ENCODE data around the gene RBL2. TPM values are rescaled to one million over a fixed set of nuclear protein-coding genes. Genes with fewer than 3 reads are reported as not detected.

RBL2 gene
- polyA plus RNA-seq, 1 donor from 2014 or later = 146 TPM

GRCh38 chr16:53457670-53458069 is 23.4 kb downstream of the RBL2 start:
- Histone ChIP-seq H2AFZ (ENCODE audit: low read depth, low read length) (no peak overlapping the region), H3K9me3 (ENCODE audit: low read length) (no peaks in the 10 kb centered on the region), H3K79me2 (replicated peaks; ENCODE audit: insufficient read depth, low read length) (no peaks in the 10 kb centered on the region), H3F3A (ENCODE audit: insufficient read depth, low read length, poor library complexity, severe bottlenecking) (no peaks in the 10 kb centered on the region), H3K36me3 (ENCODE audit: insufficient read depth, low read length) (peaks cover 7% of the 10 kb centered on the region), H3K27me3 (ENCODE audit: insufficient read depth, low read depth, low read length) (no peaks in the 10 kb centered on the region), H4K20me1 (ENCODE audit: insufficient read depth) (no peaks in the 10 kb centered on the region), H3K9ac (ENCODE audit: low read length) (no peak overlapping the region), H3K9me2 (ENCODE audit: insufficient read depth, low read length) (no peaks in the 10 kb centered on the region), H3K4me3 (ENCODE audit: low read length) (no peak overlapping the region), H3K4me2 (ENCODE audit: low read length) (no peak overlapping the region), H3K27ac (ENCODE audit: low read length) (no peak overlapping the region)
- TF ChIP-seq EP300 (conservative IDR thresholded peaks at IDR 0.05; ENCODE audit: poor library complexity, severe bottlenecking) (no peak), TAF1 (IDR thresholded peaks at IDR 0.05; ENCODE audit: low read depth) (no peak), RAD21 (conservative IDR thresholded peaks at IDR 0.05) (no peak), POLR2AphosphoS5 (IDR thresholded peaks at IDR 0.05) (no peak), SMC3 (conservative IDR thresholded peaks at IDR 0.05; ENCODE audit: poor library complexity) (no peak), CTCF (IDR thresholded peaks at IDR 0.05; ENCODE audit: poor library complexity, severe bottlenecking) (no peak), MXI1 (conservative IDR thresholded peaks at IDR 0.05; ENCODE audit: poor library complexity, severe bottlenecking) (no peak), EZH2 (IDR thresholded peaks at IDR 0.05; ENCODE audit: borderline replicate concordance, insufficient read depth, low read length, poor library complexity, severe bottlenecking) (no peak), REST (IDR thresholded peaks at IDR 0.05; ENCODE audit: borderline replicate concordance) (no peak)

GRCh38 chr16:53458635-53459034 is 24.4 kb downstream of the RBL2 start:
- Histone ChIP-seq H3K27me3 (ENCODE audit: insufficient read depth, low read depth, low read length) (no peaks in the 10 kb centered on the region), H3K4me2 (ENCODE audit: low read length) (no peak overlapping the region), H3K4me3 (ENCODE audit: low read length) (no peak overlapping the region), H3K36me3 (ENCODE audit: insufficient read depth, low read length) (peaks cover 7% of the 10 kb centered on the region), H3K9me2 (ENCODE audit: insufficient read depth, low read length) (no peaks in the 10 kb centered on the region), H3F3A (ENCODE audit: insufficient read depth, low read length, poor library complexity, severe bottlenecking) (no peaks in the 10 kb centered on the region), H2AFZ (ENCODE audit: low read depth, low read length) (no peak overlapping the region), H4K20me1 (ENCODE audit: insufficient read depth) (no peaks in the 10 kb centered on the region), H3K9me3 (ENCODE audit: low read length) (no peaks in the 10 kb centered on the region), H3K79me2 (replicated peaks; ENCODE audit: insufficient read depth, low read length) (no peaks in the 10 kb centered on the region), H3K9ac (ENCODE audit: low read length) (no peak overlapping the region), H3K27ac (ENCODE audit: low read length) (no peak overlapping the region)
- TF ChIP-seq RAD21 (conservative IDR thresholded peaks at IDR 0.05) = no peak
- TF ChIP-seq CTCF (IDR thresholded peaks at IDR 0.05; ENCODE audit: poor library complexity, severe bottlenecking) = no peak
- TF ChIP-seq EZH2 (IDR thresholded peaks at IDR 0.05; ENCODE audit: borderline replicate concordance, insufficient read depth, low read length, poor library complexity, severe bottlenecking) = no peak
- TF ChIP-seq REST (IDR thresholded peaks at IDR 0.05; ENCODE audit: borderline replicate concordance) = no peak
- TF ChIP-seq EP300 (conservative IDR thresholded peaks at IDR 0.05; ENCODE audit: poor library complexity, severe bottlenecking) = no peak
- TF ChIP-seq POLR2AphosphoS5 (IDR thresholded peaks at IDR 0.05) = no peak
- no peak for TF ChIP-seq MXI1 (conservative IDR thresholded peaks at IDR 0.05; ENCODE audit: poor library complexity, severe bottlenecking)
- TF ChIP-seq TAF1 (IDR thresholded peaks at IDR 0.05; ENCODE audit: low read depth) = no peak
- no peak for TF ChIP-seq SMC3 (conservative IDR thresholded peaks at IDR 0.05; ENCODE audit: poor library complexity)

All from neural cell (in vitro differentiated cells).